Testis (tissue), 2 donors: ENCODE measurements around the gene SIX1.

ENCODE experiments used
- CTCF ChIP-seq, 3 experiments: fragments of 450-650 bp in 2 of 3; fragments of 200-600 bp in 1 of 3; sonication (generic) in 1 of 3; IDR thresholded peaks; one replicate each; pipeline ENCODE4 v1.5.1; 2016 to 2019; ENCODE audit warnings: antibody characterized with exemption in 3 of 3, mild to moderate bottlenecking in 2 of 3, moderate library complexity in 1 of 3
- POLR2A ChIP-seq: fragments of 450-650 bp; IDR thresholded peaks from one replicate; pipeline ENCODE4 v1.6.1; 2017; ENCODE audit warnings: antibody characterized with exemption, mild to moderate bottlenecking, moderate library complexity

DNA sequence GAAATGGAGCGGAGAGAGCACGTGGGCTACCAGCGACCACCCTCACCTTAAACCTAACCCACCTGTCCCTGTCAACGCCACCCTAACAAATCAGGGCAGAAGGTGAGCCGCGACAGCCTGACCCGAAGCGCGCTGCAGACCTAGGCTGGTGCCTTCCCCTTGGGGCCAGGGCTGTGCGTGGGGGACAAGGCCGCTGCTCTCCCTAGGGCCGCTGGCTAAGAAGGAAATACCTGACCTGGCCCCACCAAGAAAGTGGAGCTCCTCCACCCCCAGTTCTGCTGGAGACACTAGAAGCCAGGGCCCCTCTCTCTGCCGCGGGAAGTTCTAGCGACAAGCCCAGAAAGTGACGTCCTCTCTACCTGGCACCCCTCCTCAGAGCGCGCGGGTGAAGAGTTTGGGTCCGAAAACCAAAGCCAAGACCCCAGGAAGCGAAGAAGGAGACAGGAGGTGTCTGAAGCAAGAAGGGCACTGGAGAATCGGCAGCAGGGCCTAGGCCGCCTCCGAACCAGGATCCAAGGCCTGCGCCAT lies 7.5 kb downstream of the SIX1 start:
- TF ChIP-seq CTCF (IDR thresholded peaks at IDR 0.05) (no peak), POLR2A (no peak)
